Skin epidermis (tissue), 12 donors: ENCODE results near the gene SH2B2.

Source experiments
- H3K27ac ChIP-seq, 21 experiments: fragments of 200-600 bp; sonication (generic) in 11 of 21; one replicate each; pipeline ENCODE4 v1.5.0; 2020; ENCODE audit warnings: mild to moderate bottlenecking in 3 of 21, inconsistent platforms in 2 of 21, moderate library complexity in 2 of 21
- H3K4me3 ChIP-seq, 7 experiments: fragments of 200-600 bp; sonication (generic) in 2 of 7; one replicate each; pipeline ENCODE4 v1.5.0; 2020; ENCODE audit warnings: inconsistent platforms in 2 of 7, mild to moderate bottlenecking in 2 of 7, moderate library complexity in 1 of 7

Gene SH2B2

GRCh38 chr7:102286237-102287110 lies at the start of gene SH2B2:
Gene SH2B2, plus strand, starts transcription at chr7:102286868. Its CDS starts 13,683 bp downstream, at chr7:102300551.
- Histone ChIP-seq H3K4me3 (peak within 1 kb of the TSS; percentile 53 to 95 (median 70)), H3K27ac (peak within 1 kb of the TSS; percentile 55 to 93 (median 84))

GRCh38 chr7:102239206-102239820 lies 47.4 kb upstream of the SH2B2 start:
- Histone ChIP-seq H3K27ac (no peak overlapping the region), H3K4me3 (no peak overlapping the region)

- Histone ChIP-seq H3K27ac (no peak overlapping the region), H3K4me3 (no peak overlapping the region)
Measured at GRCh38 chr7:102241431-102241830, 45.2 kb upstream of the SH2B2 start.

GRCh38 chr7:102244601-102245000 lies 42.1 kb upstream of the SH2B2 start:
- Histone ChIP-seq H3K4me3 (no peak overlapping the region), H3K27ac (no peak overlapping the region)

GRCh38 chr7:102248081-102248455 lies 38.6 kb upstream of the SH2B2 start:
- Histone ChIP-seq H3K27ac (no peak overlapping the region), H3K4me3 (no peak overlapping the region)

- no peak overlapping the region for H3K4me3 ChIP-seq
- H3K27ac ChIP-seq = no peak overlapping the region
Measured at GRCh38 chr7:102248456-102249395, 37.9 kb upstream of the SH2B2 start.

GRCh38 chr7:102251531-102252365 lies 34.9 kb upstream of the SH2B2 start:
- H3K27ac ChIP-seq = no peak overlapping the region
- no peak overlapping the region for H3K4me3 ChIP-seq

- no peak overlapping the region for H3K4me3 ChIP-seq
Measured at GRCh38 chr7:102252366-102252982, 34.2 kb upstream of the SH2B2 start.

GRCh38 chr7:102253066-102253972 lies 33.3 kb upstream of the SH2B2 start:
- Histone ChIP-seq H3K27ac (no peak overlapping the region), H3K4me3 (no peak overlapping the region)

More at GRCh38 chr7:102252366-102252982, 34.2 kb upstream of the SH2B2 start:
- H3K27ac ChIP-seq = no peak overlapping the region

- Histone ChIP-seq H3K27ac (no peak overlapping the region), H3K4me3 (no peak overlapping the region)
Measured at GRCh38 chr7:102253973-102254370, 32.7 kb upstream of the SH2B2 start.

- Histone ChIP-seq H3K27ac (no peak overlapping the region), H3K4me3 (no peak overlapping the region)
Measured at GRCh38 chr7:102254521-102254920, 32.1 kb upstream of the SH2B2 start.

- H3K4me3 ChIP-seq = no peak overlapping the region
- no peak overlapping the region for H3K27ac ChIP-seq
Measured at GRCh38 chr7:102255501-102255900, 31.2 kb upstream of the SH2B2 start.

- Histone ChIP-seq H3K4me3 (no peak overlapping the region), H3K27ac (no peak overlapping the region)
Measured at GRCh38 chr7:102255916-102256315, 30.8 kb upstream of the SH2B2 start.

- no peak overlapping the region for H3K4me3 ChIP-seq
- no peak overlapping the region for H3K27ac ChIP-seq
Measured at GRCh38 chr7:102258073-102258748, 28.5 kb upstream of the SH2B2 start.

- H3K27ac ChIP-seq = no peak overlapping the region
- H3K4me3 ChIP-seq = no peak overlapping the region
Measured at GRCh38 chr7:102258749-102259107, 27.9 kb upstream of the SH2B2 start.

- H3K4me3 ChIP-seq = no peak overlapping the region
- no peak overlapping the region for H3K27ac ChIP-seq
Measured at GRCh38 chr7:102260856-102261255, 25.8 kb upstream of the SH2B2 start.

GRCh38 chr7:102261451-102261850 lies 25.2 kb upstream of the SH2B2 start:
- H3K4me3 ChIP-seq = no peak overlapping the region
- H3K27ac ChIP-seq = no peak overlapping the region
